Measurements from ENCODE around the gene GXYLT1.

DNA sequence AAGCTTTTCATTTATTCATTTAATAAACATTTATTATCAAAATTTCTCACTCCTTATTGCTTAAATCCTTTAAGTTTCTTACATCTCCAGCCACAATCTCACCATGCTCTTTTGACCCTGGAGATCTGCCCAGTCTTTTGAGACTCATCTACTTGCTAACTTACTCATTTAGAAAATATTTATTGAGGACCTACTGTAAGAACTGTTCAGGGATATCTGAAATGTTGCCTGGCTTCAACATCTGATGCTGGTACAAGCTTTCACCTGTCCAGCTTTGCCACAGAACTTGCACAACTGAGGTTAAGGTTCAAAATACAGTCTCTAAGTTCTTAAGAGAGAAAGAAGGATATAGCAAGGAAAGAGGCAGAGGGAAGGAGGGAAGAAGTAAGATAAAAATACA, 17.5 kb upstream of the GXYLT1 start:
- TF ChIP-seq POLR2AphosphoS5 (IDR thresholded peaks at IDR 0.05; ENCODE audit: insufficient read depth in 1 of 2, low read depth in 1 of 2) = no peak
- TF ChIP-seq, protein P1, sequence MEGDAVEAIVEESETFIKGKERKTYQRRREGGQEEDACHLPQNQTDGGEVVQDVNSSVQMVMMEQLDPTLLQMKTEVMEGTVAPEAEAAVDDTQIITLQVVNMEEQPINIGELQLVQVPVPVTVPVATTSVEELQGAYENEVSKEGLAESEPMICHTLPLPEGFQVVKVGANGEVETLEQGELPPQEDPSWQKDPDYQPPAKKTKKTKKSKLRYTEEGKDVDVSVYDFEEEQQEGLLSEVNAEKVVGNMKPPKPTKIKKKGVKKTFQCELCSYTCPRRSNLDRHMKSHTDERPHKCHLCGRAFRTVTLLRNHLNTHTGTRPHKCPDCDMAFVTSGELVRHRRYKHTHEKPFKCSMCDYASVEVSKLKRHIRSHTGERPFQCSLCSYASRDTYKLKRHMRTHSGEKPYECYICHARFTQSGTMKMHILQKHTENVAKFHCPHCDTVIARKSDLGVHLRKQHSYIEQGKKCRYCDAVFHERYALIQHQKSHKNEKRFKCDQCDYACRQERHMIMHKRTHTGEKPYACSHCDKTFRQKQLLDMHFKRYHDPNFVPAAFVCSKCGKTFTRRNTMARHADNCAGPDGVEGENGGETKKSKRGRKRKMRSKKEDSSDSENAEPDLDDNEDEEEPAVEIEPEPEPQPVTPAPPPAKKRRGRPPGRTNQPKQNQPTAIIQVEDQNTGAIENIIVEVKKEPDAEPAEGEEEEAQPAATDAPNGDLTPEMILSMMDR (IDR thresholded peaks at IDR 0.05) = no peak

All from vagina (tissue), 2 donors.